Lower leg skin (tissue), 3 donors: ENCODE results near the gene NFKBIE.

Experiments used
- CTCF ChIP-seq, 3 donors: fragments of 450-650 bp; IDR thresholded peaks; one replicate each; pipeline ENCODE4 v1.5.1; 2016; ENCODE audit warnings: antibody characterized with exemption in 3 of 3, mild to moderate bottlenecking in 3 of 3, moderate library complexity in 2 of 3
- POLR2A ChIP-seq, 2 donors: fragments of 450-650 bp; IDR thresholded peaks; one replicate each; pipeline ENCODE4 v1.6.1; 2016 to 2017; ENCODE audit warnings: antibody characterized with exemption in 2 of 2, mild to moderate bottlenecking in 1 of 2, moderate library complexity in 1 of 2

DNA sequence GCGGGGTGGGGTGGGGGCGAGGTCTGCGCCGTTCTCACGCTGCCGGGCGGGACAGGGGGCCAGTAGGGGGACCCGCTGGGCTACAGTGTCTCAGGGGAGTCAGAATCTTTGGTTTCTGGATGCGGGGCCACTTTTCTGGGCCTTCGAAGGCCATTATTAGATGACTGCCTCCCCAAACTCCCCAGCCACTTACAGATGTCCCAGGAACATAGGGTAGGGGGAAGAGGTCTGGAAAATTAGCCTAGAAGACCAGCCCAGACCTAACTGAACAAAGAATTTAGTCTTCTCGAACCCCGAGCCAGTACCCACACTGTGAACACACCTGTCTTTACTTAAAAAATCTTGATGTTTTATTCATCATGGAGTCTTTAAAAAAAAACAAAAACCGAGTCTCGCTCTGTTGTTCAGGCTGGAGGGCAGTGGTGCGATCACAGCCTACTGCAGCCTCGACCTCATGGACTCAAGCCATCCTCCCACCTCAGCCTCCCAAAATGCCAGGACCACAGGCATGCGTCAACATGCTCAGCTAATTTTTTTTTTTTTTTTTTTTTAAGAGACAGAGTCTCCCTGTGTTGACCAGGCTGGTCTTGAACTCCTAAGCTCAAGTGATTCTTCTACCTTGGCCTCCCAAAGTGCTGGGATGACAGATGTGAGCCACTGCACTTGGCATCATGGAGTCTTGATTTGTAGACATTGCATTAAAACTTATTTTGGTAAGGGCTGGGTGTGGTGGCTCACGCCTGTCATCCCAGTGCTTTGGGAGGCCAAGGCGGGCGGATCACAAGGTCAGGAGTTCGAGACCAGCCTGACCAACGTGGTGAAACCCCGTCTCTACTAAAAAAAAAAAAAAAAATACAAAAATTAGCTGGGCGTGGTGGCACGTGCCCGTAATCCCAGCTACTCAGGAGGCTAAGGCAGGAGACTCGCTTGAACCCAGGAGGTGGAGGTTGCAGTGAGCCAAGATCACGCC, 45.3 kb downstream of the NFKBIE start:
- no peak for TF ChIP-seq CTCF (IDR thresholded peaks at IDR 0.05)
- no peak for TF ChIP-seq POLR2A (IDR thresholded peaks at IDR 0.05)
